ENCODE results near the gene PRR16.

DNA sequence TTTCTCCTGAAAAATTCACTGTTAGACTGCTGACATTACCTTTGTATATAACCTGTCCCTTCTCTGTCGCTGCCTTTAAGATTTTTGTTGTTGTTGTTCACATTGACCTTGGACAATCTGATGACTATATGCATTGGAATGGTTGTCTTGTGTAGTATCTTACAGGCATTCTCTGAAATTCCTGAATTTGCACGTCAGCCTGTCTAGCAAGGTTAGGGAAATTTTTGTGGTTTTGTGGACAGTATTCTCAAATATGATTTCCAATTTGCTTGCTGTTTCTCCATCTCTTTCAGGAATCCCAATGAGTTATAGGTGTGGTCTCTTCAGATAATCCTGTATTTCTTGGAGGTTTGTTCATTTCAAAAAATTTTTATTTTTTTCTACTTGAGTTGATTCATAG lies 140.8 kb downstream of the PRR16 start:
- TF ChIP-seq, protein P1, sequence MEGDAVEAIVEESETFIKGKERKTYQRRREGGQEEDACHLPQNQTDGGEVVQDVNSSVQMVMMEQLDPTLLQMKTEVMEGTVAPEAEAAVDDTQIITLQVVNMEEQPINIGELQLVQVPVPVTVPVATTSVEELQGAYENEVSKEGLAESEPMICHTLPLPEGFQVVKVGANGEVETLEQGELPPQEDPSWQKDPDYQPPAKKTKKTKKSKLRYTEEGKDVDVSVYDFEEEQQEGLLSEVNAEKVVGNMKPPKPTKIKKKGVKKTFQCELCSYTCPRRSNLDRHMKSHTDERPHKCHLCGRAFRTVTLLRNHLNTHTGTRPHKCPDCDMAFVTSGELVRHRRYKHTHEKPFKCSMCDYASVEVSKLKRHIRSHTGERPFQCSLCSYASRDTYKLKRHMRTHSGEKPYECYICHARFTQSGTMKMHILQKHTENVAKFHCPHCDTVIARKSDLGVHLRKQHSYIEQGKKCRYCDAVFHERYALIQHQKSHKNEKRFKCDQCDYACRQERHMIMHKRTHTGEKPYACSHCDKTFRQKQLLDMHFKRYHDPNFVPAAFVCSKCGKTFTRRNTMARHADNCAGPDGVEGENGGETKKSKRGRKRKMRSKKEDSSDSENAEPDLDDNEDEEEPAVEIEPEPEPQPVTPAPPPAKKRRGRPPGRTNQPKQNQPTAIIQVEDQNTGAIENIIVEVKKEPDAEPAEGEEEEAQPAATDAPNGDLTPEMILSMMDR (IDR thresholded peaks at IDR 0.05), result no peak
- no peak for TF ChIP-seq POLR2A (IDR thresholded peaks at IDR 0.05)

Data from lower leg skin (tissue), 3 donors.